Stimulated activated naive B cell treated with anti-CD40 and anti-IgM and Interleukin-4, amounts not matched to agents 10 μg/mL and 1 μg/mL and 100 μg/mL, for 72 hours (primary cell): ENCODE data around the gene RNF167.

Source experiments
- ATAC-seq, 2 donors: fragments of 150-1000 bp; cut with Tn5 transposase; replicated peaks; 2 replicates each; pipeline ENCODE4 v1.10.0; 2021; ENCODE audit warnings: moderate library complexity in 1 of 2
- DNase-seq: peaks from one replicate; pipeline ENCODE4 v3.0.0; 2021
- H3K27ac Mint-ChIP-seq: one replicate; pipeline ENCODE4 v1.8.0; 2022; ENCODE audit warnings: mild to moderate bottlenecking, mixed read lengths
- H3K27me3 Mint-ChIP-seq, 2 donors: one replicate each; pipeline ENCODE4 v1.8.0; 2022; ENCODE audit warnings: mixed read lengths in 2 of 2
- H3K36me3 Mint-ChIP-seq, 2 donors: one replicate each; pipeline ENCODE4 v1.8.0; 2022; ENCODE audit warnings: mixed read lengths in 2 of 2, mild to moderate bottlenecking in 1 of 2
- H3K4me1 Mint-ChIP-seq, 2 donors: one replicate each; pipeline ENCODE4 v1.8.0; 2022; ENCODE audit warnings: mixed read lengths in 2 of 2, mild to moderate bottlenecking in 1 of 2
- H3K4me3 Mint-ChIP-seq, 2 donors: one replicate each; pipeline ENCODE4 v1.8.0; 2022; ENCODE audit warnings: mild to moderate bottlenecking in 2 of 2, mixed read lengths in 2 of 2, moderate library complexity in 1 of 2
- H3K9me3 Mint-ChIP-seq, 2 donors: one replicate each; pipeline ENCODE4 v1.8.0; 2022; ENCODE audit warnings: mixed read lengths in 2 of 2, mild to moderate bottlenecking in 1 of 2

RNF167 gene

GRCh38 chr17:4938688-4939545 lies 1.2 kb upstream of the RNF167 start:
- Mint-ChIP-seq H3K4me1 (peaks cover 43 to 66% of the 10 kb centered on the region in 2 donors), H3K9me3 (no peaks in the 10 kb centered on the region), H3K27ac (peak overlapping the region; percentile 85), H3K36me3 (peaks cover 46 to 68% of the 10 kb centered on the region in 2 donors), H3K27me3 (peaks cover 7 to 8% of the 10 kb centered on the region in 2 donors), H3K4me3 (peak overlapping the region; percentile 81 to 82)
- DNase-seq (no peak), ATAC-seq (no peak)

- Mint-ChIP-seq H3K9me3 (no peaks in the 10 kb centered on the region), H3K27me3 (peaks cover under 1 to 2% of the 10 kb centered on the region in 2 donors), H3K4me1 (peaks cover 43 to 66% of the 10 kb centered on the region in 2 donors), H3K27ac (peak overlapping the region; percentile 85), H3K36me3 (peaks cover 49 to 68% of the 10 kb centered on the region in 2 donors), H3K4me3 (peak overlapping the region; percentile 81 to 82)
- ATAC-seq (peak; percentile 2 to 3), DNase-seq (no peak)
These were observed 597 bp upstream of the RNF167 start for GRCh38 chr17:4939546-4939795.

GRCh38 chr17:4940555-4941318 lies 669 bp downstream of the RNF167 start:
- H3K27me3 Mint-ChIP-seq, result no peaks in the 10 kb centered on the region
- H3K4me3 Mint-ChIP-seq, result peak overlapping the region; percentile 81 to 82
- ATAC-seq, result no peak
- no peak for DNase-seq
- peaks cover 58 to 76% of the 10 kb centered on the region in 2 donors for H3K36me3 Mint-ChIP-seq
- H3K9me3 Mint-ChIP-seq, result no peaks in the 10 kb centered on the region
- peak overlapping the region; percentile 97 for H3K27ac Mint-ChIP-seq
- peaks cover 54 to 75% of the 10 kb centered on the region in 2 donors for H3K4me1 Mint-ChIP-seq

GRCh38 chr17:4941319-4941610 lies 1.2 kb downstream of the RNF167 start:
- Mint-ChIP-seq H3K9me3 (no peaks in the 10 kb centered on the region), H3K27ac (peak overlapping the region; percentile 97), H3K36me3 (peaks cover 55 to 74% of the 10 kb centered on the region in 2 donors), H3K4me1 (peaks cover 54 to 81% of the 10 kb centered on the region in 2 donors), H3K27me3 (no peaks in the 10 kb centered on the region), H3K4me3 (peak overlapping the region; percentile 81 to 82)
- ATAC-seq (no peak), DNase-seq (no peak)

GRCh38 chr17:4942760-4943508 lies 2.9 kb downstream of the RNF167 start:
- no peaks in the 10 kb centered on the region for H3K27me3 Mint-ChIP-seq
- DNase-seq (no peak), ATAC-seq (no peak)
- peaks cover 58 to 75% of the 10 kb centered on the region in 2 donors for H3K36me3 Mint-ChIP-seq
- peak overlapping the region; percentile 82 to 86 for H3K4me3 Mint-ChIP-seq
- H3K27ac Mint-ChIP-seq, result peak overlapping the region; percentile 85
- peaks cover 53 to 78% of the 10 kb centered on the region in 2 donors for H3K4me1 Mint-ChIP-seq
- H3K9me3 Mint-ChIP-seq, result no peaks in the 10 kb centered on the region

- ATAC-seq (no peak), DNase-seq (no peak)
- Mint-ChIP-seq H3K36me3 (peaks cover 58 to 68% of the 10 kb centered on the region in 2 donors), H3K4me1 (peaks cover 46 to 66% of the 10 kb centered on the region in 2 donors), H3K9me3 (no peaks in the 10 kb centered on the region), H3K4me3 (peak overlapping the region; percentile 86 to 91), H3K27me3 (no peaks in the 10 kb centered on the region), H3K27ac (peak overlapping the region; percentile 95)
These were observed 4.1 kb downstream of the RNF167 start for GRCh38 chr17:4944163-4944553.

- DNase-seq, result no peak
- Mint-ChIP-seq H3K9me3 (no peaks in the 10 kb centered on the region), H3K4me1 (peaks cover 46 to 65% of the 10 kb centered on the region in 2 donors), H3K27ac (peak overlapping the region; percentile 95), H3K4me3 (peak overlapping the region; percentile 86 to 91), H3K36me3 (peaks cover 58 to 68% of the 10 kb centered on the region in 2 donors), H3K27me3 (no peaks in the 10 kb centered on the region)
- no peak for ATAC-seq
These were observed 4.6 kb downstream of the RNF167 start for GRCh38 chr17:4944554-4945175.

- ATAC-seq (peak; percentile 46 to 49), DNase-seq (peak; percentile 81)
- H3K27ac Mint-ChIP-seq, result peak overlapping the region; percentile 95
- H3K4me1 Mint-ChIP-seq, result peaks cover 47 to 68% of the 10 kb centered on the region in 2 donors
- H3K36me3 Mint-ChIP-seq, result peaks cover 57 to 68% of the 10 kb centered on the region in 2 donors
- H3K9me3 Mint-ChIP-seq, result no peaks in the 10 kb centered on the region
- no peaks in the 10 kb centered on the region for H3K27me3 Mint-ChIP-seq
- peak overlapping the region; percentile 86 to 91 for H3K4me3 Mint-ChIP-seq
These were observed 5.3 kb downstream of the RNF167 start for GRCh38 chr17:4945176-4945943.

- no peaks in the 10 kb centered on the region for H3K27me3 Mint-ChIP-seq
- no peak for DNase-seq
- H3K9me3 Mint-ChIP-seq, result no peaks in the 10 kb centered on the region
- peaks cover 52 to 70% of the 10 kb centered on the region in 2 donors for H3K4me1 Mint-ChIP-seq
- H3K27ac Mint-ChIP-seq, result peak overlapping the region; percentile 95
- peak overlapping the region; percentile 86 to 91 for H3K4me3 Mint-ChIP-seq
- H3K36me3 Mint-ChIP-seq, result peaks cover 52 to 68% of the 10 kb centered on the region in 2 donors
- no peak for ATAC-seq
These were observed 5.8 kb downstream of the RNF167 start for GRCh38 chr17:4945944-4946280.

GRCh38 chr17:4946312-4946976 lies 6.4 kb downstream of the RNF167 start:
- Mint-ChIP-seq H3K4me3 (peak overlapping the region; percentile 86 to 91), H3K27ac (peak overlapping the region; percentile 95), H3K4me1 (peaks cover 52 to 70% of the 10 kb centered on the region in 2 donors), H3K36me3 (peaks cover 47 to 66% of the 10 kb centered on the region in 2 donors), H3K9me3 (no peaks in the 10 kb centered on the region), H3K27me3 (no peaks in the 10 kb centered on the region)
- DNase-seq, result no peak
- peak in 1 of 2 donors; percentile 5 for ATAC-seq

GRCh38 chr17:4947010-4947410 lies 6.9 kb downstream of the RNF167 start:
- H3K36me3 Mint-ChIP-seq, result peaks cover 42 to 60% of the 10 kb centered on the region in 2 donors
- H3K4me1 Mint-ChIP-seq, result peaks cover 52 to 70% of the 10 kb centered on the region in 2 donors
- H3K27me3 Mint-ChIP-seq, result no peaks in the 10 kb centered on the region
- ATAC-seq (no peak), DNase-seq (no peak)
- peak overlapping the region; percentile 95 for H3K27ac Mint-ChIP-seq
- H3K9me3 Mint-ChIP-seq, result no peaks in the 10 kb centered on the region
- H3K4me3 Mint-ChIP-seq, result peak overlapping the region; percentile 86 to 91

GRCh38 chr17:4947411-4948165 lies 7.5 kb downstream of the RNF167 start:
- Mint-ChIP-seq H3K4me3 (peak overlapping the region; percentile 86 to 91), H3K27me3 (no peaks in the 10 kb centered on the region), H3K27ac (peak overlapping the region; percentile 95), H3K9me3 (no peaks in the 10 kb centered on the region), H3K4me1 (peaks cover 47 to 65% of the 10 kb centered on the region in 2 donors), H3K36me3 (peaks cover 41 to 55% of the 10 kb centered on the region in 2 donors)
- ATAC-seq, result peak; percentile 9 to 15
- DNase-seq, result peak; percentile 50
